Lower leg skin (tissue), 4 donors: ENCODE data around the gene SFMBT1. TPM values are rescaled to one million over a fixed set of nuclear protein-coding genes. Genes with fewer than 3 reads are reported as not detected.

Experiments
- DNase-seq, 2 donors: peaks; one replicate each; pipeline ENCODE4 v3.0.0-alpha.2; 2019; ENCODE audit warnings: low spot score in 2 of 2
- H3K4me3 ChIP-seq: fragments of 200-600 bp; sonication (generic); 2 replicates; pipeline ENCODE4 v1.5.1; 2017; ENCODE audit warnings: mild to moderate bottlenecking, low read depth; ENCODE audit not compliant: poor library complexity, severe bottlenecking
- POLR2A ChIP-seq, 2 donors: fragments of 450-650 bp; IDR thresholded peaks; one replicate each; pipeline ENCODE4 v1.6.1; 2016 to 2017; ENCODE audit warnings: antibody characterized with exemption in 2 of 2, mild to moderate bottlenecking in 1 of 2, moderate library complexity in 1 of 2
- WGBS, 2 donors: methylation state at CpG; one replicate each; pipeline ENCODE4 v1.1.5; 2018; 5-methylcytosine and 5-hydroxymethylcytosine counted together
- intact Hi-C: fragments of 100-400 bp; cut with DNase I; formaldehyde crosslinking; loops from one replicate; pipeline ENCODE4 v1.15.0; 2023; ENCODE audit warnings: low total_unique reads
- total RNA-seq, 4 donors: library from RNA; depleted of rRNA; stranded (reverse); fragments of >200 nt; gene quantifications; one replicate each; pipeline ENCODE4 v1.1.0, GENCODE V29; 2016
- TF ChIP-seq, protein P1 (sequence below), 3 donors: fragments of 450-650 bp; IDR thresholded peaks; one replicate each; pipeline ENCODE4 v1.5.1; 2016; ENCODE audit warnings: antibody characterized with exemption in 3 of 3, mild to moderate bottlenecking in 3 of 3, moderate library complexity in 2 of 3

Gene SFMBT1
- total RNA-seq, 4 donors from 2014 or later = 9.5 to 24.3 (median 14.4) TPM

DNA sequence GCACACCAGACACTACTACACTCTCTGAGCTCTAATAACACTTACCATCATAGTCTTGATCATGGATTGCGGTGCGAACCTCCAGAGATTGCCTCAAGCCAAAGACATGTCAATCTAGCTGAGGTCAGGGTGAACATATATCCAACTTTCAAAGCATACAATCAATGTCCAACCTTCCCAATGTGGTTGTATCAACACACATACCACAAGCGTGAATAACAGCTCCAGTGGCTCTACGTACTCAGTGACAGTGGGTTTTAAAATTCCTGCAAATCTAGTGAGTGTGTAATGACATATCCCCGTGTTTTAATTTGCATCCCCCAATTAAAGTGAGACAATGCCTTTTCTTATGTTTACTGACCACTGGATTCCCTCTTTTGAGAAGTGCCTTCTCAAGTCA lies 29.6 kb downstream of the SFMBT1 start:
- DNase-seq = no peak
- no peak overlapping the region for H3K4me3 ChIP-seq
- TF ChIP-seq POLR2A (IDR thresholded peaks at IDR 0.05) = no peak
- TF ChIP-seq, protein P1, sequence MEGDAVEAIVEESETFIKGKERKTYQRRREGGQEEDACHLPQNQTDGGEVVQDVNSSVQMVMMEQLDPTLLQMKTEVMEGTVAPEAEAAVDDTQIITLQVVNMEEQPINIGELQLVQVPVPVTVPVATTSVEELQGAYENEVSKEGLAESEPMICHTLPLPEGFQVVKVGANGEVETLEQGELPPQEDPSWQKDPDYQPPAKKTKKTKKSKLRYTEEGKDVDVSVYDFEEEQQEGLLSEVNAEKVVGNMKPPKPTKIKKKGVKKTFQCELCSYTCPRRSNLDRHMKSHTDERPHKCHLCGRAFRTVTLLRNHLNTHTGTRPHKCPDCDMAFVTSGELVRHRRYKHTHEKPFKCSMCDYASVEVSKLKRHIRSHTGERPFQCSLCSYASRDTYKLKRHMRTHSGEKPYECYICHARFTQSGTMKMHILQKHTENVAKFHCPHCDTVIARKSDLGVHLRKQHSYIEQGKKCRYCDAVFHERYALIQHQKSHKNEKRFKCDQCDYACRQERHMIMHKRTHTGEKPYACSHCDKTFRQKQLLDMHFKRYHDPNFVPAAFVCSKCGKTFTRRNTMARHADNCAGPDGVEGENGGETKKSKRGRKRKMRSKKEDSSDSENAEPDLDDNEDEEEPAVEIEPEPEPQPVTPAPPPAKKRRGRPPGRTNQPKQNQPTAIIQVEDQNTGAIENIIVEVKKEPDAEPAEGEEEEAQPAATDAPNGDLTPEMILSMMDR (IDR thresholded peaks at IDR 0.05) = no peak
- 94% methylated on average over 5 of the region's 5 CpGs for WGBS, 2 donors
- intact Hi-C loops = no loop called here

DNA sequence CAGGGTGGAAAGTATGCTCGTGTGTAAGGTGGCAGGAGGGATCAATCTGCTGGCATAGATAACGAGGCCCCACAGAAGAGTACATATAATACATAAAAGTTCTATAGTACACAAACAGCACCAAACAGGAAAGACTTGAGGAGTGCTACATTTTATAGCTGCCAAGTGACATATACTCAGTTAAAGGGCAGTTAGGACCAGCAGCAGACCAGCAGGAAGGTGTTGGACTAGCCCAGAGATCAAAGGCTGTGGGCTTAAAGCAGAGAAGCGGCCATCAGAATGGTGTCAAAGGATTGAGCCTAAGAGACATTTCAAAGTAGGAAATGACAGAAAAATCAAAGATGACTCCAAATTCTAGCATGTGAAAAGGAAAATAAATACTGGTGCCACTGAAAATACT lies 34.5 kb downstream of the SFMBT1 start:
- H3K4me3 ChIP-seq = no peak overlapping the region
- no peak for TF ChIP-seq POLR2A (IDR thresholded peaks at IDR 0.05)
- TF ChIP-seq, protein P1 (IDR thresholded peaks at IDR 0.05) = no peak
- intact Hi-C loops = no loop called here
- 70 to 75% methylated on average over 3 of the region's 3 CpGs for WGBS, 2 donors
- no peak for DNase-seq

DNA sequence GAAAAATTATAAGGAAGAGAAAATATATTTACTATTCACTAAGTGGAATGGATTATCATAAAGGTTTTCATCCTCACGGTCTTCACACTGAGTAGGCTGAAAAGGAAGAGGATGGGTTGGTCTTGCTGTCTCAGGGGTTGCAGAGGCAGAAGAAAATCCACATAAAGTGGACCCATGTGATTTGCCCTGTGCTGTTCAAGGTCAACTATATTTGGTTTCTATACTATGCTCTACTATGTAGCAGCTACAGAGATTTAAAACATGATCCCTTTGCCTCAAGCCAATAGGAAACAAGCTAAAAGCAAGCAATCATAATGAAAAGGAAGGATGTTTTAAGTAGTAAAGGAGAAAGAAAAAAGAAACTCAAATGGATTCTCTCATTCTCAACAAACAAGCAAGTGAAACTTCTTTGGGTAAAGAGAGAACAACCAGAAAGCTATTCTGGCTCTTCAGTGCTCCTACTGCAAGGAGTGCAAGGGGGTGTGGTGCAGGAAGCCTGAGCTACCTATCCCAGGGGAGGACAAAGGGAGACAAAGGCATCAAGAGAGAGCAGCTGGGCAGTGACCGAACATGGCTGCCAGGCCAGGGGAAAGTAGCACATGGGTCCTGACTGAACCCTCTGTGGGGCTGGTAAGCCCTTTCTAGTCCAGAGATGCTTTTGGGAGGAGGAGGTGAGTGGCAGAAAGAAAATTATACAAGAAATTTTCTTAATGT lies 35.9 kb downstream of the SFMBT1 start:
- 83 to 84% methylated on average over 2 of the region's 2 CpGs for WGBS, 2 donors
- intact Hi-C loops = no loop called here
- DNase-seq = no peak
- H3K4me3 ChIP-seq = no peak overlapping the region
- TF ChIP-seq, protein P1 (IDR thresholded peaks at IDR 0.05) = no peak
- TF ChIP-seq POLR2A (IDR thresholded peaks at IDR 0.05) = no peak

DNA sequence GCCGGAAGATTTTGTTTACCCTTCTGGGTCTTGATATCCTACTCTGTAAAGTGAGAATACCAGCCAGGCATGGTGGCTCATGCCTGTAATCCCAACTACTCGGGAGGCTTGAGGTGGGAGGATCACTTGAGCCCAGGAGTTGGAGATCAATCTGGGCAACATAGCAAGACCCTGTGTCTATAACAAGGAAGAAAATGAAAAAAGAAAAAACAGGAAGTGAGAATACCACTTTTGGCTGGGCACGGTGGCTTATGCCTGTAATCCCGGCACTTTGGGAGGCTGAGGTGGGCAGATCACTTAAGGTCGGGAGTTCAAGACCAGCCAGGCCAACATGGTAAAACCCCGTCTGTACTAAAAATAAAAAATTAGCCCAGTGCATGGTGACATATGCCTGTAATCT lies 36.9 kb downstream of the SFMBT1 start:
- no peak overlapping the region for H3K4me3 ChIP-seq
- TF ChIP-seq, protein P1 (IDR thresholded peaks at IDR 0.05) = no peak
- TF ChIP-seq POLR2A (IDR thresholded peaks at IDR 0.05) = no peak
- WGBS, 2 donors = 85 to 87% methylated on average over 6 of the region's 6 CpGs
- intact Hi-C loops = no loop called here
- DNase-seq = no peak

DNA sequence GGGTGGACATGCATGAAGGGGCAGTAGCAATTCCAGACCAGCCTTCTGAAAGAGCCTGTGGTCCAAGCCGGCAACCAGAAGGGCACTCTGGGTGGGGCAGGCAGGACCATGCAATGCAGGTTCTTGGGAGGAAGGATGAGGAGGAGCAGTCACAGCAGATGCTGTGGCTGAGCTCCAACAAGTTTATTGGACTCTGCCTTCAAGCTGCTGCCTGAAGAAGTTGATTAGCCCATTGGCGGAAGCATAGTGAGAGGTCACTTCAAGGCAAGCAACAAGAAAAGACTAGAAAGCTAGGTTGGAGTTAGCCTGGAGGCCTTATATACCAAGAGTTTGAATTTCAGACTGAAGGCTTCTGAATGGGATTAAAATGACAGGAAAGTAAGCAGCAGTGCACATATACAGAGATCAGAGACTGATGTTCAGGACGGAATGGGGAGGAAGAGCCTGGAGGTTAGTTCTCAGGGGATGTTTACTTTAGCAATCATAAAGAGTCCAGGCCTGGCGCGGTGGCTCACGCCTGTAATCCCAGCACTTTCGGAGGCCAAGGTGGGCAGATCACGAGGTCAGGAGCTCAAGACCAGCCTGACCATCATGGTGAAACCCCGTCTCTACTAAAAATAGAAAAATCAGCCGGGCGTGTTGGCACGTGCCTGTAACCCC lies 39.9 kb downstream of the SFMBT1 start:
- intact Hi-C loops = no loop called here
- TF ChIP-seq, protein P1 (IDR thresholded peaks at IDR 0.05) = no peak
- TF ChIP-seq POLR2A (IDR thresholded peaks at IDR 0.05) = no peak

More for the DNA sequence above, 39.9 kb downstream of the SFMBT1 start:
- no peak for DNase-seq
- no peak overlapping the region for H3K4me3 ChIP-seq
- 83 to 84% methylated on average over 12 of the region's 12 CpGs for WGBS, 2 donors
